Measurements from ENCODE around the gene CHCHD3.

DNA sequence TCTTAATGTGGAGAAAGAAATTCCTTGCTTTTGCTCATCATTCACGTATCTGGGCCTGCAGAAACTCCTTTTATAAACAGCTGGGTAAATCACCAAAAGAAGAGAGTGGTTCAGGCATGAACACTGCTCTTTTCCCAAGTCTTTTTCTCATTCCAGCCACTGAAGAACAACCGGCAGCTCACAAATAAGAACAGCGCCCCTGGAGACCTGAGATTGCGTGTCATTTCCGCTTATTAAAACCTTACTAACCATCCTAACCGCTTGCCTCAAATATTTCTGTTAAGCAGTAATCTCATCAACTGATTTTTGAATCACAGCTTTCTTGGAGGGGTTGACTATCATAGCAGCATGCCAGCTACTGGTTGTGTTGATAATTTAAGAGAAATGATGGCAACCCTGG, 292.6 kb downstream of the CHCHD3 start:
- TF ChIP-seq, protein P1, sequence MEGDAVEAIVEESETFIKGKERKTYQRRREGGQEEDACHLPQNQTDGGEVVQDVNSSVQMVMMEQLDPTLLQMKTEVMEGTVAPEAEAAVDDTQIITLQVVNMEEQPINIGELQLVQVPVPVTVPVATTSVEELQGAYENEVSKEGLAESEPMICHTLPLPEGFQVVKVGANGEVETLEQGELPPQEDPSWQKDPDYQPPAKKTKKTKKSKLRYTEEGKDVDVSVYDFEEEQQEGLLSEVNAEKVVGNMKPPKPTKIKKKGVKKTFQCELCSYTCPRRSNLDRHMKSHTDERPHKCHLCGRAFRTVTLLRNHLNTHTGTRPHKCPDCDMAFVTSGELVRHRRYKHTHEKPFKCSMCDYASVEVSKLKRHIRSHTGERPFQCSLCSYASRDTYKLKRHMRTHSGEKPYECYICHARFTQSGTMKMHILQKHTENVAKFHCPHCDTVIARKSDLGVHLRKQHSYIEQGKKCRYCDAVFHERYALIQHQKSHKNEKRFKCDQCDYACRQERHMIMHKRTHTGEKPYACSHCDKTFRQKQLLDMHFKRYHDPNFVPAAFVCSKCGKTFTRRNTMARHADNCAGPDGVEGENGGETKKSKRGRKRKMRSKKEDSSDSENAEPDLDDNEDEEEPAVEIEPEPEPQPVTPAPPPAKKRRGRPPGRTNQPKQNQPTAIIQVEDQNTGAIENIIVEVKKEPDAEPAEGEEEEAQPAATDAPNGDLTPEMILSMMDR (IDR thresholded peaks at IDR 0.05): peak; percentile 24
- TF ChIP-seq EZH2phosphoT487 (IDR thresholded peaks at IDR 0.05) (no peak), EZH2 (IDR thresholded peaks at IDR 0.05) (no peak)
